GM08714 (cell line): ENCODE data around the gene ADGRL2.
"Not testable (repeated sequence)": the region's sequence is repeated elsewhere in the genome, so short reads cannot be mapped to it uniquely, and the experiment has no call there.

Experiments
- H3K4me3 ChIP-seq: fragments of 200-500 bp; sonication (Bioruptor generic); 2 replicates; pipeline ENCODE4 v1.5.1; 2014; ENCODE audit warnings: mild to moderate bottlenecking, low read length, inconsistent platforms
- ZNF274 ChIP-seq: IDR thresholded peaks from 2 replicates; pipeline ENCODE4 v1.6.1; 2012; ENCODE audit warnings: mild to moderate bottlenecking, low read depth, low read length

ADGRL2 gene

DNA sequence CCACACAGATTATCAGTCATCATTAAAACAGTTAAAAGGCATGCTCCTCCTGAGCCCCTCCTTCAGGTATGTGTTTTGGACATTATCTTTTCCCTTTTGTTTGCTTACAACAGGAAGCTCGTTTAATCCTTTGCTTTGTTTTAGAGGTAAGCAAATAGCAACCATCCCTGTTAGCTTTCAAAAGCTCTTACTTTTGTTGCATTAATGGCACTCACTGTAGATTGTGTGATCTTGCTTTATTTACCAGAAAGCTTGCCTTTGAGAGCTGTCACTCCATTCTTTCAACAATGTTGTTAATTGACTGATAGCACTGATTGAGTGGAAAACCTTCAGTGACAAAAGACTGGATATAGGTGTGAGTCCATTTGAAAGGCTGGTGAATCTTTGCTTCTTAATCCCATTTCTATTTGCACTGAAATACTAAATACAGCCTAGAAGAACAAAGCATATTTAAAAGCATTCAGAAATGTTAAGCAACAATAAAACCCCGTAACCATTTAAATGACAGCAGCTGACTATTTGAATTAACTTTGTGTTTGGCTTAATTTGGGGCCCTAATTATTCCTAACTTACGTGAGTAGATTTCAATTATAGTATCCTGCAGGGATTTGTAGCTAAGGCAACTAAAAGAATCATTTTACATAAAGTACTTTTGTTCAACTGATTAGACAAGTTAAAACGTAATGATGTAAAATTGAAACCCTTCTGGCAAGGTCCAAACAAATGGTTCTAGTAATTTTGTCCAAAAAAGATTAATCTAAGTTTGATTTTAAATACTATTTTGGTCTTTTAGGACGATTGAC, 48.3 kb downstream of the ADGRL2 start:
- no peak for TF ChIP-seq ZNF274
- H3K4me3 ChIP-seq, result no peak overlapping the region

DNA sequence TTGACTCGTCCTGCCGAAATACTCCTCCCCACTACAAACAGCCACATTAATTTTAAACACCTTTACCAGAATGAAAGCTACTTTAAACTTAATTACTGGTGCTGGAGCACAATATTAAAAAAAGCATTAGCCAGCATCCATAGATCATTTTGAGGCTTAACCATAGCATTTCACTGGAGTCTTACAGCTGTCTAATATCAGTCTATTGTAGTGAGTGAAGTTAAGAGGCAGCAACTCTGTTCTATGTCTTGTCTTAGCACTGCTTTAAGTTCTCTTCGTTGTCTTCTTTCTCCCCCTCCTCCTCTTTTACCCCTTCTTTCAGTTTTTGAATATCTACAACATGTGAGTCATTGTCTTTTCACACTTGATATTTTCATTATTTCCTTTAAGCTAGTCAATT, 49.3 kb downstream of the ADGRL2 start:
- no peak overlapping the region for H3K4me3 ChIP-seq
- no peak for TF ChIP-seq ZNF274

DNA sequence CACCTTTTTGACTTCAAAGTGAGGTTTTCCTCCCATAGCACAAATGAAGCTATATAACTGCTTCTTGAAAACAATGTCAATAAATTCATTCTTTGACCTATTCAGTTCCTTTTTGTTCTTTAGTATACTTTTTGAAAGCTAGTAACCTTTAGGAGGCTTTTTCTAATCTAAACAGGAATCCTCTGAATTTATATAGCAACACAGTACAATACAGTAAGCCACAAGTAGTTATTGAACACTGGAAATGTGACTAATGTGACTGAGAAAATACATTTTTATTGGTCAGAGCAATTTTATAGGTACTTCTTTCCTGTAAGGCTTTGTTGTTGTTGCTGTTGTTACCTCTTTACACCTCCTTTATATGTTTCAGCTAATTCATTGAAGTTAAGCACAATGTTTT, 49.8 kb downstream of the ADGRL2 start:
- H3K4me3 ChIP-seq, result no peak overlapping the region
- TF ChIP-seq ZNF274, result no peak

DNA sequence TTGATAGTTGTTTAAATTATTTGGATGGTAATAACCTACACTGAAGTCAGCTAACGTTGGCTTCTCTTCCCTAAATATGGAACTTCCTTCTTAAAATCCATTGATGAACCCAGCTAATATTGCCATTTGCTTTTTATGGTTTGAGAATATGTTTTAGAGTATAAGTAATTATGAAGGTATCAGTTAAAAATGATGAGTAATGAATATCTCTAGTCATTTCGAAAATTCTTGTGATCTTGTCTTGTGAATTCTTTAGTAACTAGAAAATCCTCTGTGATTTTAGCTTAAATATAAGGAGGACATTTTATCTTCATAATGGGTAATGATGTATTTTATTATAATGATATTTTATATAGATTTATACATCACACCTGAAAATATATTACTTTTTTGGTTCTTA, 50.5 kb downstream of the ADGRL2 start:
- TF ChIP-seq ZNF274, result no peak
- H3K4me3 ChIP-seq, result no peak overlapping the region

DNA sequence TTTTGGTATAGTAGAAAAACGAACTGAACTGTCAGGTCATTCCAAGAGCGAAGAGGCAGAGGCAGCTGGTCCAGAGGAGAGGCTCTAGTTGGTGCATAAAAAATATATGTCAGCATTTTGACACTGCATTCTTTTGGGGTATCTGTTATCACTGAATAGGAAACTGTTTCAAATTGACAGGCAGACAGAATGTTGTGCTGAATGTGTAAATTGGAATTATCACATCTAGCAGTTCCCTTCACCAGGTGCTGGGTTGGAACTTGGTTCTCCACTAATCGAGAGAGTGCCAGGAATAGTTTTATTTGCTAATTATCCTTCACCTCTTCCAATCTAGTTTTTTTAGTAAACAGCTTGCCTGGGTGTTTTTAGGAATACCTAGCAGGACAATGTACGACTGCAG, 52.2 kb downstream of the ADGRL2 start:
- no peak for TF ChIP-seq ZNF274
- no peak overlapping the region for H3K4me3 ChIP-seq

DNA sequence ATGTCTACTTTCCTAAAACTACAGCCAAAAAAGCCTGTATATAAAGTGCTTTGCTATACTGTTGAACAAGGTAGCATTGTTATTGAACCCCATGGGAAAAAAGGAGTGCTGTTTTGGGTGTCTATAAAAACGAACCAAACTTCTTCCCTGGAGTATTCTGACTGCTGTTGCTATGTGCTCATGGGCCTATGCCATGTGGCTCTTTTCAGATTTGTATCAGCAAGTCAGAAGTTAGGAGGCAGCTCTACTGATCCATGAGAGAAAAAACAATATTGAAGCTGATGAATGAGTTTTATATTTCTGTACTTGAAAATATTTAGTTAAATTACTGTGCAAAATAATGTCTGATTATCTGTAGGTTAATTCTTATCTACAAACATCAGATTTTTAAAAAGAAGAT, 66.5 kb downstream of the ADGRL2 start:
- TF ChIP-seq ZNF274, result no peak
- H3K4me3 ChIP-seq, result no peak overlapping the region

DNA sequence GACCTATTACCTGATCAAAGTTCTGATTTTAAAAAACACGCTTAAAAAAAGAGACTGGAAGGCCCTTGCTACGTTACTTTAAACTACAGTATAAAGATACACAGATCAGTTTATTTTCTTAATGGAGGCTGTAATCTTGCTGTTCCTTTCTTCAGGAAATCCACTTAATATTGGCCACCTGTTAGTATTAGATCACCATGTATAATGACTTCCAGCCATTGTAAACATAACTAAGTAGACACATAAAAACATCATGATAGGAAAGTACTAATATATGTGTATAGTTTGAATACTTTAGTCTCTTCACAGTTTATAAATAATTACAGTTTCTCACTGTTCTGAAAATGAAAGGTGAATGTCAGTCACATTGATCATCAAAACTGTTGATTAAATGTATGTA, 68.6 kb downstream of the ADGRL2 start:
- TF ChIP-seq ZNF274, result no peak
- no peak overlapping the region for H3K4me3 ChIP-seq

DNA sequence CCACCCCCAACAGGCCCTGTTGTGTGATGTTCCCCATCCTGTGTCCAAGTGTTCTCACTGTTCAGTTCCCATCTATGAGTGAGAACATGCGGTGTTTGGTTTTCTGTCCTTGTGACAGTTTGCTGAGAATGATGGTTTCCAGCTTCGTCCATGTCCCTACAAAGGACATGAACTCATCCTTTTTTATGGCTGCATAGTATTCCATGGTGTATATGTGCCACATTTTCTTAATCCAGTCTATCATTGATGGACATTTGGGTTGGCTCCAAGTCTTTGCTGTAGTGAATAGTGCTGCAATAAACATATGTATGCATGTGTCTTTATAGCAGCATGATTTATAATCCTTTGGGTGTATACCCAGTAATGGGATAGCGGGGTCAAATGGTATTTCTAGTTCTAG, 70.4 kb downstream of the ADGRL2 start:
- not testable (repeated sequence) for H3K4me3 ChIP-seq

DNA sequence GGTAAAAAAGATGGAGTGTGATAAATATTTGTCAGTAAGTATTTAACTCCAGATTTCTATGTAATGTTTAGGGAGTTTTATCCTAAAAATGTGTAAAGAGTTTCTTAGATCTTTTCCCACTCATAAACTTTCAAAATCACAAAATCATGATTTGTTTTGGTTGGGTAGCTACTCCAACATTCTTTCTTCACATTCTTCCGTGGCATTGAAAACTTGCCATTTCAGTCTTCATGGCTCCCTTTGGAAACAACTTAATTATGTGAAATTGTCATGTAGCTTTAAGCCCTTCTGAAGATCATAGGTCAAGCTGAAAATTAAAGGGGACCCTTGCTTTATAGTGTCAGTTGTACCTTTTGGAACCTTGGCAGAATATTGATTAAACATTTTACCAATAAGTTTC, 73.2 kb downstream of the ADGRL2 start:
- TF ChIP-seq ZNF274, result no peak
- H3K4me3 ChIP-seq, result no peak overlapping the region

DNA sequence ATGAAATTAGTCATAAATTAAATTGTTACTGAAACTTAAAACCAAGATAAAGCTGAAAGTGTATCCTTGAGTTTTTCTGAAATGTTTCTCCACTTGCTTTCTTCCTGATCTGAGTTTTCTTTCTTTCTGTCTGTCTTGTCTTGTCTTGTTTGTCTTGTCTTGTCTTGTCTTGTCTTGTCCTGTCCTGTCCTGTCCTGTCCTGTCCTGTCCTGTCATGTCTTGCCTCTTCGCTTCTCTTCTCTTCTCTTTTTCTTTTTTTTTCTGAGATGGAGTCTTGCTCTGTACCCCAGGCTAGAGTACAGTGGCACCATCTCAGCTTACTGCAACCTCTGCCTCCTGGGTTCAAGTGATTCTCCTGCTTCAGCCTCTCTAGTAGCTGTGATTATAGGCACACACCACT, 73.7 kb downstream of the ADGRL2 start:
- TF ChIP-seq ZNF274, result no peak
- H3K4me3 ChIP-seq, result no peak overlapping the region

DNA sequence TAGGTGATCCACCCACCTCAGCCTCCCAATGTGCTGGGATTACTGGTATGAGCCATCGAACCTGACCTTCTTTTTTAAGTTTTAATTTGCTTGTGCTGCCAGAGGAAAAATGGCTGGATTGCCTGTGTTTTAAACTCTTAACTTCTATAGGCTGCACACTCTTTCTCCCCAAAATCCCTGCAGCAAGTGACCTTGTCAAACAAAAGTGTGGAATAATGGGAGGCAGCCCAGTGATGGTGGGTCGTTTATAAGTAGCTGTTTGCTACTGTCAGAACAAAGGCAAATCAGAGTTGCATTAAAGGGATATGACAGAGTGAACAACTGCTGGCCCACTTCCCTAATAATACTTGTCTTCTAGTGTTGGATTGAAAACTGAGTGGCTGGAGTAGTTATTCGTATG, 74.2 kb downstream of the ADGRL2 start:
- no peak for TF ChIP-seq ZNF274

DNA sequence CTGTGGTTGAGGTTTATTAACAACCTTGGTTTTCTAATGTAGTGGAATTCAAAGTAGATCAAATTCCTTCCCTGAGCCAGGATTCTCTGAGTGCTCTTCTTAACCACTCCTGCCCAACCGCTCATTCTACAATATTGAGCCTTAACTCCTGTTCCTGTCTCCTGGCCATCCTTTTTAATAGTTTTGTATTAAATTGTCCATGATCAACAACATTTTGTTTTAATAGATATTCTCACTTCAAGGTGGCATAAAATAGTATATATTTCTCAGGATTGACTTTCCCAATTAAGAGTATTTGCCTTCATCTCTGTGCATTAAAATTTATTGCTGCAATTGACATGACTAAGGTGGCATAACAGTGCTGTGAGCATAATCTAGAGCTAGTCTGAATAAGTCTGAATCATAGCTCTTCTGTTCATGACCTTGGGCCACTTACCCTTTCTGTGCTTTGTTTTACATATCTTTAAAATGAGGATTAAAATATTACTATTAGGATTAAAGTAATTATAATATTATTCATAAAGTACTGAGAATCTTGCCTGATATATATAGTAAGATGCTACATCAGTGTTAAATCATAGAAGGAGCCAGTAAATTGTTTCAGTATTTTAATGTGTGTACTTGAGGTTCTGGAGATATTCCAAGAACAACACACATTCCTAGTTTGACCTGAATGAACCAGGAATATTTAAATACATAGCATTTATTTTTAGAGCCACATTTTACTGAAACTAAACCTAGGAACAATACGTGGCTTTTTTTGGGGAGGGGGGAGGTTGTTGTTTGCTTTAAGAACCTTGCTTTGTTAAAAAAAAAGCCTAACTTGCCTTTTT, 76.4 kb downstream of the ADGRL2 start:
- no peak for TF ChIP-seq ZNF274
- H3K4me3 ChIP-seq, result no peak overlapping the region

More for the DNA sequence above, 74.2 kb downstream of the ADGRL2 start:
- no peak overlapping the region for H3K4me3 ChIP-seq

DNA sequence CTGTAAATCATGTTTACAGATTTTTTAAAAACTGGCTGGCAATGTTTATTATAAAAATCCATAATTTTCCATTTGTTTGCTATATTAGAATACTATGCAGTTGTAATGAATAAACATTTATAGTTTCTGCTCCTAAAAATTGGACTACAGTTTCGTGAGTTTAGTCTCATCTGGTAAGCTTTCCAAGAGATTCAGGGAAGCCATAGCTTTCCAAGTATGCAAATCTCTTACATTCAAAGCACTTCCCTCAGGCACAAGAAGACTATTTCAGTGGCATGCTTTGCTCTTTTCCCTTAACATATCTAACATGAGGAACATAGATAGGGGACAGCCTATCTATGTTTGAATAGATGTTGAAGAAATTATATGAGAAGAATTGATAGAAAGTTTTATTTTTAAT, 77.2 kb downstream of the ADGRL2 start:
- no peak for TF ChIP-seq ZNF274
- no peak overlapping the region for H3K4me3 ChIP-seq

DNA sequence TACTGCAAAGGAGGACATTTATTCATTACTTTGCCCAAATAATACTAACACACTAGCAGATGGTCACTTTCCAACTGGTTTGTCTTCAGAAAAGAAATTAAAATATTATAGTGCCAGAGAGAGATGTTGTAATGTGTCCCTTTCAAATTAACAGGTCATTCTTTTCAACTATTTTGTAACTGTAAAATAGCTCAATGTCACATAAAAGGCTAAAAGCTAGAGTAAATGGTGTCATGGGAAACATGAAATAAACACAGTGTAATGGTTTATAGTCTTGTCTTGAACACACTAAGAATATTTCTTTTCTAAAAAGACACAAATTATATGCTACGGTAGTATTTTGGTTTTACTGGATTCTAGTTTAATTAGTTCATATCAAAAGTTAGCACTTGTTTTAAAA, 77.8 kb downstream of the ADGRL2 start:
- no peak for TF ChIP-seq ZNF274
- no peak overlapping the region for H3K4me3 ChIP-seq

DNA sequence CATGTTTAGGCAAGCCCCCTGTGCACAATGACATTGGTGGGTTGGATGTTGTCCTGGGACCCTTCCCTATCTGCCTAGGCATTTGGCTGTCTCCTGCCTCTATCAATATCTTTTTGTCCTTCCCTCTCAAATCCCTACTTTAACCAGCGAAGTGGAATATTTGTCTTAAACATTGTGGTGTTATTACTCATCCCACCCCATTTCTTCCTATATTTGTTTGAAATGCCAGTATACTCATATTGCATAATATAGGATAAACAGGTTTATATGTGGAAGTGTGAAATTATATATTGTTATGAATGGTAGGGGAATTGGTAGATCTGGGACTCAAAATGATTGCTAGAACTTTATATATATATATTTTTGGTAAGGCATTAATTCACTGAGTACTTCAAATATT, 80.0 kb downstream of the ADGRL2 start:
- no peak overlapping the region for H3K4me3 ChIP-seq

DNA sequence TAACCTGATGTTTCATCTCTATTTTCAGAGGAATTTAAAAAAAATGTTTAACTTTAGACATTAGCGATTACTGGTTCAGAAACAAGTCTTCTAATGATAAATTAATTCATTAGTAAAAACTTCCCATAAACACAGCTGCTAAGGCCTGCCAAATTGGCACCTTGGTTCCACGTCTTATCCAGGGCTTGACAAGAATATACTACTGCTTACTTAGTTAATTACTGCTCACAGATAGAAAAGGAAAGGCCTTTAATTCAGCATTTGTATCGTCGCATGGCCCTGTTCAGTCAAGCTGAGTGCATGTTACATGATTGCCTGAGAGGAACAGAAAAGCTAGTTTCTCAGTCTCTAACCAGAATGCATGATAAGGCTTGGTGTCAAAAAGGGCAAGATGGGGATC, 84.6 kb downstream of the ADGRL2 start:
- TF ChIP-seq ZNF274, result no peak
- no peak overlapping the region for H3K4me3 ChIP-seq

More for the DNA sequence above, 80.0 kb downstream of the ADGRL2 start:
- no peak for TF ChIP-seq ZNF274

DNA sequence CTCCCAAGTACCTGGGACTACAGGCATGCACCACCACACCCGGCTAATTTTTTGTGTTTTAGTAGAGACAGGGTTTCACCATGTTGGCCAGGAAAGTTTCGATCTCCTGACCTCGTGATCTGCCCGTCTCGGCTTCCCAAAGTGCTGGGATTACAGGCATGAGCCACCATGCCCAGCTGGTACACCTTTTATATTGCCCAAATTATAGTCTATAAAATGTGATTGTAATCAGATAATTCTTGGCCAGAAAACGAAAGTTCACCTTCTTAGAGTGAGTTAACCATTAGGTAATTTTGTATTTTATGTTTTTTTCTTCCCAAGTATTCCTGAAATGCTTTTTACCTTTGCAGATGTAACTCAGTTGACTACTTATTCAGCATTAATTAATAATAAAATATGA, 85.6 kb downstream of the ADGRL2 start:
- H3K4me3 ChIP-seq, result not testable (repeated sequence)
